ENCODE measurements around the gene ZMPSTE24.
"Not testable (repeated sequence)": the region's sequence is repeated elsewhere in the genome, so short reads cannot be mapped to it uniquely, and the experiment has no call there.

The ZMPSTE24 gene

DNA sequence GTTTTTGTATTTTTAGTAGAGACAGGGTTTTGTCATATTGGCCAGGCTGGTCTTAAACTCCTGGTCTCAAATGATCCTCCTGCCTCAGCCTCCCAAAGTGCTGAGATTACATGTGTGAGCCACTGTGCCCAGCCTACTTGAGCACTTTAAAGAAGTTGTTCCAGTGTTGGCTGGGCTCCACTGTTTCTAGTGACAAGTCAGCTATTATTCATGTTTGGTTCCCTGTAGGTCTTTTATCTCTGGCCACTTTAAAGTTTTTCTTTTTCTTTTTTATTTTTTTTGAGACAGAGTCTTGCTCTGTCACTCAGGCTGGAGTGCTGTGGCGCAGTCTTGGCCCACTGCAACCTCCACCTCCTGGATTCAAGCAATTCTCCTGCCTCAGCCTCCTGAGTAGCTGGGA lies 73.4 kb downstream of the ZMPSTE24 start:
- DNase-seq, result not testable (repeated sequence)

DNA sequence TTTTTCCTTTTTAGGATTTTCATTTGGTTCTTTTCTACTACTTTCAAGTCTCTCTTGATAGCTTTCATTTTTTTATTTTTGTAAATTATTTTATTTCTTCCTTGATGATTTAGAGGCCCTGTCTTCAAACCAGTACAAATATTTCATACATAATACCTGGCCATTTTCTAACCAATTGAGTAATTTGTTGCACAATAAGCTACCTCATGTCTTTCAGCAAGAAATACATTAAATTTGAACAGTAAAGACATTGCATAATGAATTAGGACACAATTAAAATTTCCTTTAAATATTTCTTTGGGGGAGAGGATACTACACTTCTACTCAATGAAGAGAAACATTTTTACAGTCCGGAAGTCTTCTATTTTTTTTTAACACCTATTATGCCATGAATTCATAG lies 74.7 kb downstream of the ZMPSTE24 start:
- DNase-seq, result no peak

DNA sequence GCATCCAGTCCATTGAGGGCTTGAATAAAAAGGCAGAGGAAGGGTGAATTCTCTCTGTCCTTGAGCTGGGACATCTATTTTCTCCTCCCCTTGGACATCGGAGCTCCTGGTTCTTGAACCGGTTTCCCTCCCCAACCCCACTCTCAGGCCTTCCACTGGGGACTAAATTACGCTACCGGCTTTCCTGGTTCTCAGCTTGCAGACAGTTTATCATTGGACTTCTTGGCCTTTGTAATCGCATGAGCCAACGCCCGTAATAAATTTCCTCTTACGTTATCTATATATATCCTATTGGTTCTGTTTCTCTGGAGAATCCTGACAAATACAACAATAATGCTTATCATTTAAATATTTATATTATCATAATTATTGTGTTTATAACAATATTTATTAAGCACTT lies 79.4 kb downstream of the ZMPSTE24 start:
- DNase-seq, result no peak

DNA sequence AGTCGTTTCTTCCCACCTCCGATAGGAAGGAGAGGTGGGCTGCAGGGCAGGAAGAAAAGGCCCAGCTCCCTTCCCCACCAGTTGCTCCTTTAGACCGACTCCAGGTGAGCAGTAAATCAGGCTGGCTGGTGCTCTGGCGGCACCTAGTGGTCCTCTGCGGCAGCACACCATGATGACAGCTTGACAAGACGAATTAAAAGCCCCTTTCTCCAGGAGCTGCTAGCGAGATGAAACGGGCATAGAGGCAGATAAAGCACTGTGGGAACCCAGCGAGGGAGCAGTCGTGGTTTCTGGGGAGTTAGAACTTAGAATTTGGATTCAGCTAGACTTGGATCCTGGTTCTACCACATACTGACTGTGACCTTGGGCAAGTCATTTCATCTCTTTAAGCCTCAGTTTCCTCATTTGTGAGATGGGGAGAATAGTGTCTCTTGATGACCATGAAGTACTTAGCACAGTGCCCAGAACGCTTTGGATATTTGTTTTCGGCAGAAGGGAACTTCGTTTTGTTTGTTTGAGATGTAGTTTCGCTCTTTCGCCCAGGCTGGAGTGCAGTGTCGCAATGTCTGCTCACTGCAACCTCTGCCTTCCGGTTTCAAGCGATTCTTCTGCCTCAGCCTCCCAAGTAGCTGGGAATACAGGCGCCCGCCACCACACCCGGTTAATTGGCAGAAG lies 80.8 kb downstream of the ZMPSTE24 start:
- DNase-seq, result peak; percentile 91

DNA sequence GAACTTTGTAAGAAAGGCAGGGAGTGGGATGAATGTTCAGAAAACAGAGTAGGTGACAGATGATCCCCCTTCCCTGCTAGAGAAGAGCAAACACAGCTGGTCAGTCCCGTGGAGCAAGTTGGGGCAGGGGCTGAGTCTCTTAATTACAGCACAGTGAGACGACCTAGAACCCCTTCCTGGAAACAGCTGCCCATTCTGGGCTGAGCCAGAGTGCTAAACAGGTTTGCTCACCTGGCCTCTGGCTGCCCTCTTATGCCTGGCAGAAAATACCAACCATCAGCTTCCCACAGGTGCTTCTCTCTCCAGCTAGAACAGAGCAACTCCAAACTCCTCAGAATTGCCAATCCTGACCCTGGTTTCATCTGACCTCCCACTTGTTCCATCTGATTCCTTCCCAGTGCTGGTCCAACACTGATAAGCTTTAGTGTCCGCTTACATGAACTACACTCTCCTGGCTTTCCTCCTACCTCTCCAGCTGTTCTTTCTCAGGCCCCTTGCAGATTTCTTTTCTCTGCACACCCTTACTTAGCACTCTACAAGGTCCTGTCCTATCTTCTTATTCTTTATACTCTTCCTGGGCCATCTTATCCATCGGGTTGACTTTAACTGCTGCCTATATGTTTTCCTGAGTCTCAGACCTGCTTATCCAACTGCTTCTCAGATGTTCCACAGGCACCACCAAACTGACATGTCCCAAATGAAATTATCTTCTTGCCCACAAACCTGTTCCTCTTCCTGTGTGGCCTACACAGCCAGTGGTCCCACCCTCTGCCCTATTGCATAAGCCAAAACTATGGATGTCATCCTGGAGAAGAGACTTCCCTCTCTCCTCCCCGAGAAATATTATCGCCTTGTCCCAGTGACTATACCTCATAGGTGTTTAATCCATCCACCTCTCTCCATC lies 81.6 kb downstream of the ZMPSTE24 start:
- no peak for DNase-seq

DNA sequence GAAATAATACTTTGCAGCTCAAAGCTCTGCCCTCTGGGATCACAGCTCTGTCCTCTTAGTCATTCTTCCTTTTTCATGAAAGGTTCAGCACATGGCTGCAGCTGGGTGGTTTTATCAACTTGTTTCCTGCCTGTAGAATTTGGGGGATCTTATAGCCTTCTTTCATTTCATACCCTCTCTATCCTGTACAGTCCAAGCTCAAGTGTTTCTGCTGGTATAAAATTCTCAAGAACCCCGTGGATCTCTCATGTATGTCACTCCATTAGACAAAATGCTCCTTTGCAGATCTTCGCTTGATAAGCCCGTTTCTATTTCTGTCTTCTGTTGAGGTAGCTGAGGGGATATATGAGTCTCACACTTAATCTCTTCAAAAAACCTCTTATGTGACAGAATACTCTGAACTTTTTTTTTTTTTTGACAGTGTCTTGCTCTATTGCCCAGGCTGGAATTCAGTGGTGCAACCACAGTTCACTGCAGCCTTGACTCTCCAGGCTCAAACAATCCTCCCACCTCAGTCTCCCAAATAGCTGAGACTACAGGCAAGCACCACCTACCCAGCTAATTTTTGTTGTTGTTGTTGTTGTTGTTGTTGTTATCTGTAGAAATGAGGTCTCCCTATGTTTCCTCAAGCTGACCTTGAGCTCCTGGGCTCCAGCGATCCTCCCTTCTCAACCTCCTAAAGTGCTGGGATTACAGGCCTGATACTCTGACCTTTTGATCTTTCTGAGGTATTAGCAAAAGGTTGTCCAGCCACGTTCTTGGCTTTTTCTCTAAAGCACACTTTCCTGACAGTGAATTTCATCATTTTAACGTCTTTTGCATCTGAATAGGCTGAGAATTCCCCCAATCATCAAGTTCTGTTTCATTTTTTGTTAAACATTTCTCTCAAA lies 83.7 kb downstream of the ZMPSTE24 start:
- DNase-seq, result no peak

DNA sequence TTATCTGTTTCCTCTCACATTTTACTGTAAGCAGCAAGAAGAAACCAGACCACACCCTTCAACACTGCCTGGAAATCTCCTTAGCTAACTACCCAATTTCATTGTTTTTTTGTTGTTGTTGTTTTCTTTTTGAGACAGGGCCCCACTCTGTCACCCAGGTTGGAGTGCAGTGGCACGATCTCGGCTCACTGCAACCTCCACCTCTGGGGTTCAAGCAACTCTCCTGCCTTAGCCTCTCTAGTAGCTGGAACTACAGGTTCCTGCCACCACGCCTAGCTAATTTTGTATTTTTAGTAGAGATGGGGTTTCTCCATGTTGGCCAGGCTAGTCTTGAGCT lies 84.3 kb downstream of the ZMPSTE24 start:
- DNase-seq, result peak; percentile 16
